ENCODE data around the gene CIRBP. TPM values are rescaled to one million over a fixed set of nuclear protein-coding genes. Genes with fewer than 3 reads are reported as not detected.

Gene CIRBP
- 116 and 120 TPM in 2 replicates for polyA plus RNA-seq (2013)

DNA sequence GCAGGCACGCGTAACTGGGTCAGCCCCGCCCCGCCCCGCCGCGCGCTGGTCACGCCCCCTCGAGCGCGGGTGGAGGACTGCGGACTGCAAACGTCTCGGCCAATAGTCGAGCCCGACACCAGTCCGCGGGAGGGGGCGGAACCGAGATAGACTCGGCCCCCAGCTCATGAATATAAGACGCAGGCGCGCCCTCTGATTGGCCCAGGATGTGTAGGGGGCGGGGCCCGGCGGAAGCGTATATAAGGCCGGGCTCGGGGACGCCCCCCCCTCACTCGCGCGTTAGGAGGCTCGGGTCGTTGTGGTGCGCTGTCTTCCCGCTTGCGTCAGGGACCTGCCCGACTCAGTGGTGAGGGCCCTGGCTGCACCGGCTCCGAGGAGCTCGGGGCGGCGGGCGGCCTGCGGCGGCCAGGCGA, at the start of gene CIRBP:
Gene CIRBP, plus strand, starts transcription at position 268 of the 413 bp plus-strand sequence. CDS start 1,602 bp downstream, outside the sequence.
- DNase-seq, result peak; percentile 100
- Histone ChIP-seq H3K27me3 (ENCODE audit: insufficient read depth, low read length) (no peaks in the 10 kb centered on the region), H3K36me3 (ENCODE audit: control insufficient read depth in 1 of 2, insufficient read depth in 2 of 2, low read length in 2 of 2) (peaks cover 32 to 33% of the 10 kb centered on the region in 2 experiments), H2BK5ac (ENCODE audit: low read depth, low read length, poor library complexity) (peak within 1 kb of the TSS; percentile 85), H4K91ac (ENCODE audit: low read depth, low read length) (peak within 1 kb of the TSS; percentile 98), H3K4me1 (ENCODE audit: control insufficient read depth in 1 of 2, insufficient read depth in 2 of 2, low read length in 2 of 2) (peaks cover 31 to 36% of the 10 kb centered on the region in 2 experiments), H2AK5ac (ENCODE audit: low read length) (peak within 1 kb of the TSS; percentile 74), H3K9ac (ENCODE audit: low read length) (peak within 1 kb of the TSS; percentile 93), H4K8ac (ENCODE audit: low read depth, low read length) (peak within 1 kb of the TSS; percentile 89), H2BK12ac (ENCODE audit: low read length) (no peak within 1 kb of the TSS), H3K9me3 (ENCODE audit: insufficient read depth, low read depth, low read length) (no peaks in the 10 kb centered on the region), H3K18ac (ENCODE audit: low read length) (peak within 1 kb of the TSS; percentile 81), H4K12ac (ENCODE audit: low read depth, low read length) (peak within 1 kb of the TSS; percentile 5), H3K27ac (ENCODE audit: low read depth, low read length) (peak within 1 kb of the TSS; percentile 95), H2AFZ (ENCODE audit: insufficient read depth, low read length, poor library complexity) (no peak within 1 kb of the TSS), H3K79me2 (ENCODE audit: control insufficient read depth, insufficient read depth, low read length, poor library complexity) (peaks cover 13% of the 10 kb centered on the region), H3K4me3 (ENCODE audit: low read depth, low read length) (peak within 1 kb of the TSS; percentile 79), H3K14ac (ENCODE audit: low read length) (peak within 1 kb of the TSS; percentile 88), H3K79me1 (ENCODE audit: low read length) (peaks cover 23% of the 10 kb centered on the region), H2BK120ac (ENCODE audit: insufficient read depth, low read length, poor library complexity) (peak within 1 kb of the TSS; percentile 71), H3K23ac (ENCODE audit: low read length) (no peak within 1 kb of the TSS), H3K4ac (ENCODE audit: low read depth, low read length) (peak within 1 kb of the TSS; percentile 89), H3K4me2 (ENCODE audit: low read length) (peak within 1 kb of the TSS; percentile 73)
- WGBS (ENCODE audit: extremely low coverage, insufficient coverage, insufficient read length), result no CpG with 5 or more reads among the region's 50 CpGs

GRCh38 chr19:1219786-1220476, 49.2 kb upstream of the CIRBP start:
- H2AFZ ChIP-seq (ENCODE audit: insufficient read depth, low read length, poor library complexity), result no peak overlapping the region
- no peak overlapping the region for H2BK120ac ChIP-seq (ENCODE audit: insufficient read depth, low read length, poor library complexity)
- H3K27me3 ChIP-seq (ENCODE audit: insufficient read depth, low read length), result no peaks in the 10 kb centered on the region
- H3K14ac ChIP-seq (ENCODE audit: low read length), result no peak overlapping the region
- H3K18ac ChIP-seq (ENCODE audit: low read length), result no peak overlapping the region
- H2BK12ac ChIP-seq (ENCODE audit: low read length), result no peak overlapping the region
- no peak overlapping the region for H3K4ac ChIP-seq (ENCODE audit: low read depth, low read length)
- no peak overlapping the region for H3K4me3 ChIP-seq (ENCODE audit: low read depth, low read length)
- H2AK5ac ChIP-seq (ENCODE audit: low read length), result no peak overlapping the region
- H3K9me3 ChIP-seq (ENCODE audit: insufficient read depth, low read depth, low read length), result no peaks in the 10 kb centered on the region
- H3K79me1 ChIP-seq (ENCODE audit: low read length), result no peaks in the 10 kb centered on the region
- no peak overlapping the region for H4K8ac ChIP-seq (ENCODE audit: low read depth, low read length)
- H3K23ac ChIP-seq (ENCODE audit: low read length), result no peak overlapping the region
- H3K79me2 ChIP-seq (ENCODE audit: control insufficient read depth, insufficient read depth, low read length, poor library complexity), result peaks cover 5% of the 10 kb centered on the region
- no peak overlapping the region for H2BK5ac ChIP-seq (ENCODE audit: low read depth, low read length, poor library complexity)
- peaks cover 50 to 51% of the 10 kb centered on the region in 2 experiments for H3K36me3 ChIP-seq (ENCODE audit: control insufficient read depth in 1 of 2, insufficient read depth in 2 of 2, low read length in 2 of 2)
- H3K9ac ChIP-seq (ENCODE audit: low read length), result no peak overlapping the region
- no peak overlapping the region for H4K91ac ChIP-seq (ENCODE audit: low read depth, low read length)
- H3K4me1 ChIP-seq (ENCODE audit: control insufficient read depth in 1 of 2, insufficient read depth in 2 of 2, low read length in 2 of 2), result peaks cover 6% of the 10 kb centered on the region in 2 experiments
- no CpG with 5 or more reads among the region's 19 CpGs for WGBS (ENCODE audit: extremely low coverage, insufficient coverage, insufficient read length)
- no peak overlapping the region for H4K12ac ChIP-seq (ENCODE audit: low read depth, low read length)
- no peak overlapping the region for H3K4me2 ChIP-seq (ENCODE audit: low read length)
- no peak for DNase-seq
- no peak overlapping the region for H3K27ac ChIP-seq (ENCODE audit: low read depth, low read length)

GRCh38 chr19:1220477-1220930, 48.6 kb upstream of the CIRBP start:
- Histone ChIP-seq H3K18ac (ENCODE audit: low read length) (no peak overlapping the region), H3K36me3 (ENCODE audit: control insufficient read depth in 1 of 2, insufficient read depth in 2 of 2, low read length in 2 of 2) (peaks cover 50 to 55% of the 10 kb centered on the region in 2 experiments), H3K4me1 (ENCODE audit: control insufficient read depth in 1 of 2, insufficient read depth in 2 of 2, low read length in 2 of 2) (peaks cover under 1 to 1% of the 10 kb centered on the region in 2 experiments), H3K27ac (ENCODE audit: low read depth, low read length) (no peak overlapping the region), H3K79me1 (ENCODE audit: low read length) (no peaks in the 10 kb centered on the region), H3K4ac (ENCODE audit: low read depth, low read length) (no peak overlapping the region), H2BK120ac (ENCODE audit: insufficient read depth, low read length, poor library complexity) (no peak overlapping the region), H3K9me3 (ENCODE audit: insufficient read depth, low read depth, low read length) (no peaks in the 10 kb centered on the region), H4K91ac (ENCODE audit: low read depth, low read length) (no peak overlapping the region), H4K12ac (ENCODE audit: low read depth, low read length) (no peak overlapping the region), H3K79me2 (ENCODE audit: control insufficient read depth, insufficient read depth, low read length, poor library complexity) (peaks cover under 1% of the 10 kb centered on the region), H2BK5ac (ENCODE audit: low read depth, low read length, poor library complexity) (no peak overlapping the region), H3K23ac (ENCODE audit: low read length) (no peak overlapping the region), H2AK5ac (ENCODE audit: low read length) (no peak overlapping the region), H2BK12ac (ENCODE audit: low read length) (no peak overlapping the region), H4K8ac (ENCODE audit: low read depth, low read length) (no peak overlapping the region), H2AFZ (ENCODE audit: insufficient read depth, low read length, poor library complexity) (no peak overlapping the region), H3K4me3 (ENCODE audit: low read depth, low read length) (no peak overlapping the region), H3K27me3 (ENCODE audit: insufficient read depth, low read length) (no peaks in the 10 kb centered on the region), H3K14ac (ENCODE audit: low read length) (no peak overlapping the region), H3K9ac (ENCODE audit: low read length) (no peak overlapping the region), H3K4me2 (ENCODE audit: low read length) (no peak overlapping the region)
- no peak for DNase-seq
- WGBS (ENCODE audit: extremely low coverage, insufficient coverage, insufficient read length), result no CpG with 5 or more reads among the region's 33 CpGs

GRCh38 chr19:1220976-1221903, 47.9 kb upstream of the CIRBP start:
- Histone ChIP-seq H3K79me2 (ENCODE audit: control insufficient read depth, insufficient read depth, low read length, poor library complexity) (no peaks in the 10 kb centered on the region), H3K79me1 (ENCODE audit: low read length) (no peaks in the 10 kb centered on the region), H2BK120ac (ENCODE audit: insufficient read depth, low read length, poor library complexity) (no peak overlapping the region), H4K91ac (ENCODE audit: low read depth, low read length) (no peak overlapping the region), H3K27ac (ENCODE audit: low read depth, low read length) (no peak overlapping the region), H2AK5ac (ENCODE audit: low read length) (no peak overlapping the region), H3K9ac (ENCODE audit: low read length) (no peak overlapping the region), H3K9me3 (ENCODE audit: insufficient read depth, low read depth, low read length) (no peaks in the 10 kb centered on the region), H2AFZ (ENCODE audit: insufficient read depth, low read length, poor library complexity) (no peak overlapping the region), H3K27me3 (ENCODE audit: insufficient read depth, low read length) (no peaks in the 10 kb centered on the region), H3K23ac (ENCODE audit: low read length) (no peak overlapping the region), H3K18ac (ENCODE audit: low read length) (no peak overlapping the region), H3K4ac (ENCODE audit: low read depth, low read length) (no peak overlapping the region), H4K8ac (ENCODE audit: low read depth, low read length) (no peak overlapping the region), H3K4me3 (ENCODE audit: low read depth, low read length) (no peak overlapping the region), H3K36me3 (ENCODE audit: control insufficient read depth in 1 of 2, insufficient read depth in 2 of 2, low read length in 2 of 2) (peaks cover 51 to 56% of the 10 kb centered on the region in 2 experiments), H2BK12ac (ENCODE audit: low read length) (no peak overlapping the region), H3K14ac (ENCODE audit: low read length) (no peak overlapping the region), H3K4me1 (ENCODE audit: control insufficient read depth in 1 of 2, insufficient read depth in 2 of 2, low read length in 2 of 2) (no peaks in the 10 kb centered on the region), H2BK5ac (ENCODE audit: low read depth, low read length, poor library complexity) (no peak overlapping the region), H3K4me2 (ENCODE audit: low read length) (no peak overlapping the region), H4K12ac (ENCODE audit: low read depth, low read length) (no peak overlapping the region)
- DNase-seq, result peak in 1 of 2 donors; percentile 58
- no CpG with 5 or more reads among the region's 38 CpGs for WGBS (ENCODE audit: extremely low coverage, insufficient coverage, insufficient read length)
